SK-MEL-5 (cell line): ENCODE measurements around the gene VAMP8. TPM values are rescaled to one million over a fixed set of nuclear protein-coding genes. Genes with fewer than 3 reads are reported as not detected.
"Not testable (repeated sequence)": the region's sequence is repeated elsewhere in the genome, so short reads cannot be mapped to it uniquely, and the experiment has no call there.

Experiments used
- DNase-seq: peaks from one replicate; pipeline ENCODE4 v3.0.0-alpha.2; 2016; ENCODE audit warnings: low read depth, low spot score
- in situ Hi-C: cut with HindIII; loops from 2 replicates; pipeline ENCODE4 v1.10.0; 2016; ENCODE audit warnings: low sequenced_read_pairs, high pct_unique_total_duplicates, low pct_unique_long_range_greater_than_20kb
- total RNA-seq: library from RNA; depleted of rRNA; stranded (reverse); fragments of >200 nt; shearing (Covaris generic); gene quantifications from 2 replicates; pipeline ENCODE4 v1.2.3, GENCODE V29; 2014

Gene VAMP8
- total RNA-seq, 1 experiment from 2014 or later, result 48.2 TPM

- in situ Hi-C loops, result no loop called here
- DNase-seq, result no peak
Observed at GRCh38 chr2:85591563-85591962, 14.2 kb downstream of the VAMP8 start.

- in situ Hi-C loops, result not testable (repeated sequence)
Observed at GRCh38 chr2:85592299-85592698, 14.9 kb downstream of the VAMP8 start.

GRCh38 chr2:85593023-85593422 is 15.6 kb downstream of the VAMP8 start:
- DNase-seq, result no peak
- in situ Hi-C loops, result no loop called here

More at GRCh38 chr2:85592299-85592698, 14.9 kb downstream of the VAMP8 start:
- DNase-seq, result not testable (repeated sequence)

GRCh38 chr2:85594715-85595300 is 17.4 kb downstream of the VAMP8 start:
- in situ Hi-C loops, result no loop called here
- no peak for DNase-seq

- DNase-seq, result peak; percentile 100
- in situ Hi-C loops, result no loop called here
Observed at GRCh38 chr2:85595301-85596025, 18.1 kb downstream of the VAMP8 start, which contains the start of gene RNF181. Gene RNF181 (plus strand): TSS chr2:85595745. CDS start chr2:85595764, 19 bp downstream.

GRCh38 chr2:85596026-85596333 is 18.6 kb downstream of the VAMP8 start:
- in situ Hi-C loops, result no loop called here
- no peak for DNase-seq

GRCh38 chr2:85596486-85597143 is 19.2 kb downstream of the VAMP8 start:
- in situ Hi-C loops, result no loop called here
- no peak for DNase-seq

GRCh38 chr2:85597241-85597640 is 19.9 kb downstream of the VAMP8 start:
- DNase-seq, result no peak
- in situ Hi-C loops, result no loop called here

- no peak for DNase-seq
- in situ Hi-C loops, result no loop called here
Observed at GRCh38 chr2:85598594-85599340, 21.4 kb downstream of the VAMP8 start.

- no peak for DNase-seq
- in situ Hi-C loops, result no loop called here
Observed at GRCh38 chr2:85599468-85600234, 22.3 kb downstream of the VAMP8 start.

GRCh38 chr2:85600235-85600575 is 22.8 kb downstream of the VAMP8 start:
- no peak for DNase-seq
- in situ Hi-C loops, result no loop called here

GRCh38 chr2:85600951-85601770 is 23.8 kb downstream of the VAMP8 start:
- no peak for DNase-seq
- in situ Hi-C loops, result no loop called here

GRCh38 chr2:85601771-85602475 is 24.5 kb downstream of the VAMP8 start:
- DNase-seq, result peak; percentile 58
- in situ Hi-C loops, result no loop called here

GRCh38 chr2:85602476-85603234 is 25.3 kb downstream of the VAMP8 start, which contains the start of gene TMEM150A:
Gene TMEM150A (minus strand): TSS chr2:85602698. CDS start chr2:85601948, 750 bp downstream.
- peak; percentile 94 for DNase-seq
- in situ Hi-C loops, result no loop called here

- in situ Hi-C loops, DNase-seq: not testable (repeated sequence)
Observed at GRCh38 chr2:85604133-85604444, 26.7 kb downstream of the VAMP8 start.
